NOMO-1 treated with dmso at 0.1 percent for 144 hours (cell line): ENCODE results near the gene CETN2.
"Not testable (repeated sequence)": the region's sequence is repeated elsewhere in the genome, so short reads cannot be mapped to it uniquely, and the experiment has no call there.

Experiments
- DNase-seq: peaks from one replicate; lab custom pipeline; 2025; ENCODE audit not compliant: unreplicated experiment; lab: John Stamatoyannopoulos, UW

The CETN2 gene

DNA sequence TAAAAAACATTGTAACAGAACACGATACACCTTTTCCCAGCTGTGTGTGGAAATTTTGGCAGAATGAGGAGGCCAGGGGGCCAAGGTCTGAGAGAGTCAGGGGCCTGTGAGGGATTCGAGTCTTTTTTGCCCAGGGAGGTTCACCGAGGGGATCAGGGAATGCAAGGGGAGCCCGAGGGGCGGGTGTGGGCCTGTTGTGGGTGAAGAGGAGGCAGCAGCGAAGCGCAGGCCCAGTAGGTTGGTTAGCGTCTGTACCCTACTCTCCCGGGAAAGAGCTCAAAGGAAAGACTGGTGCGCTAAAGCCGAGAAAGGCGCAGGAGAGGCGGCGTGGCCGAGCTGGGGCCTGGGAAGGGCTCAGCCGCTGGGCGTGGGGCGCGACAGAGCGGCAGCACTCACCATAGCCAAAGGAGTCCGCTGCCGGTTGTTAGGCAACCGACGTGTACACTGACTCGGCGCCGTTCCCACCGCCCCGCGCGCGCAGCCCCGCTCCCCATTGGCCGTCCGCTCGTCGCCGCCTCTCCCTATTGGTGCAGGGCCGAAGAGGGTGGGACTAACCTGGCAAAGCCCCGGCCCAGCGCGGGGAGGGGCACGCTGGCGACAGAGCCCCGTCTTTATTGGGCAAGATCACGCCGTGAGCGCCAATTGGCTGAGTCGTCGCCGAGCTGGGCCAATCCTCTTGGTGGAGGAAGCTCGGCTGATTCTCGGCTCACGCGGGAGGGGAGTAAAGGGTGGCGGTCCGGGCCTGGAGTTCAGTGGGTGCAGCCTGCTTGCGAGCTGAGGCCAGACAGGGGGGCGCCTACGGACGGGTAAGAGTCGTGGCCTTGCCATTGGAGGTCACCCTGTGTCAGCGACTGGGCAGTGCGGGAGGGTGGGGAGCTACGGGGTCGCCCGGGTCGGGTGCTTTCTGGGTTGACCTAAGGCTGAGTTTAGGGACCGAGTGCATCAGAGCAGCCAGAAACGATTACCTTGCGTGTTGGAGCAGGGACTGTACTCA, at the start of gene CETN2, which contains the start of gene NSDHL:
Gene CETN2 (minus strand): TSS at position 446 of the 994 bp plus-strand sequence. CDS start 47 bp downstream, at position 399.
Gene NSDHL (plus strand): TSS at position 752 of the 994 bp plus-strand sequence. CDS start 15,262 bp downstream, outside the sequence.
- peak; percentile 87 for DNase-seq

DNA sequence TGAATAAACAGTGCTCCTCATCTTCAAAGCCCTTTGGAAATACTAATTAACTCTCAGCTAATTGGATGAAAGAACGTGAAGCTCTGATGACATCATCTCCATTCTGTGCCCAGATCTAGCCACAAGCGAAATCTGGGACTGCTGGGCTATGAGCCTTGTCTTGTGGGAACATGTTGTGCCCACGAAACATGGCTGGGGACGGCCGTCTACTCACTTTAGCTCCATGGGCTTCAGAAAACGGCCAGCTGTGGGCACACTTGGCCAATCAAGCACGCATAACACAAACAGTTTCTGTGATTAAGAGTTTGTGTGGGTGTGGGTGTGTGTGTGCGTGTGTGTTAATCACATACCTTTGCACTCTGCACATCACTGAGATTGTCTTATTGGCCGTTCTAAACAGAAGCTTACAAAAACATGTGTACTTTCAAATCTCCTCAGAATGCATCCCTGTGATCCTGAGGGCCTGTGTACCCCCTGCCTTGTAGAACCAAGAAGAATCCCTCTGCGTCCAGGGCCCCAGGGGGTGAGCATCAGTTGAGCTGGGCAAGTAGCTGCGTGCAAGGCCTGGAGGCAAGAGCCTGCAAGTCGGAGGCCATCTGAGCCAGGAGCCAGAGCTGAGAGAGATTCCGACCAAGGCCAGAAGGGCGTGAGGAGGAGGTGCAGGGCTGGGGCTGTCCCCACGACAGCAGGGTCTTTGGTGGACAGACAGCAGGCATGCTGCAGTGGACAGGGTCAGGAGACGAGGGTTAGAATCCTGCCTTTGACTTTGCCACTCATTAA, 48.6 kb upstream of the CETN2 start:
- no peak for DNase-seq

DNA sequence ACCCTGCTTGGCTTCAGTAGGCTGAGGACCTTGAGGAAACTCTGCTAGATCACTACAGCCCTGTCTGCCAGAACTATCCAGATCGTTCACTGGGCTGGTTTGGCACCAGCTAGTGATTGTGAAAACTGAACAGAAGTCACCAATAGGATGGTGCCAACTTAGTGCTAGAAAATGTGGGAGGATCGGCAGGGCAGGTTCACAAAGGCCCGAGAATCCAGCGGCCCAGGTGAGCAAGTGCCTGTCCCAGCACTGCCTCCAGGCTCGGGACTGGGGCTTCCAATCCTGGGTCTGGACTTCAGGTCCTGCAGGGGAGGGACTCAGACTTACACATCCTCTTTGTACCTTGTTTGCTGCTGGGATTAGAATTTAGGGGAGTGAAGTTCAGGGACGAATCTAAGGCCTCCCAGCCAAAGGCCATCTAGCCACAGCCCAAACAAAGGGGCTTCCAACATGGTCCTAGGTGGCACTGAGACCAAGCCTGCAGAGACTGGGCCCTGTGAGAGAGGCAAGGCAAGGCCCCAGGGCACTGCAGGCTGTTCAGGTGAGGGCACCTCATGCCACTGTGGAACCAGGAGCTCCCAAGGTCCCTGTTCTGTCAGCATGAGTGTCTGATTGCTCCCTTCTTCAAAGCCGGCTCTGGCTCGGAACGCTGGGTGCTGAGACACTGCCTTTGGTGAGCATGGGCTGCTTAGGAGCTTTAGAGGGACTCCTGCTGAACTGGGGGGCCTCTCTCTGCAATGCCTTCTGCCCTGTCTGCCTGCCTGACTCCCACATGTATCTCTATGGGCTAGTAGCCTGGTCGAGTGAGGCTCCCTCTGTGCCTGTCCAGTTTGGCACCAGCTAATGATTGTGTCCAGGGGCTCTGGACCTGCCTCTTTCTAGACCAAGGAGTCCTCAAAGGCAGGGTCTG, 46.6 kb upstream of the CETN2 start:
- DNase-seq: no peak

DNA sequence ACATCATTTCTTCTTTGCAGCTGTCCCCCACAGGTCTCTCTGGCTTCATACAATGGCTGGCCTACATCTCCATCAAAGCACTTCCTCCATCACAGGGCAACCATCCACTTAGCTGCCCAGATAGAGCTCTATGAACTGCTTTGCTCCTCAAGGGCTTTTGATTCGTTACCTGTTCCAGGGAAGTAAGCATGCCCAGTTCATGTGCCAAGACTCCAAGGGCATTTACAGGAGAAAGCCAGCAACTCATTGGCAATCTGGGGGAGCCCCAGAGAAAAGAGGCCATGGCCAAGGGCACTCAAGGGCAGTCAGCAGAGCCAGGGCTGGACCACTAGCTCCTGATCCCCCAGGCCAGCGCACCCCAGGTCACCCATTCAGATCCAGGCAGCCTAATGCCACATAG, 42.8 kb upstream of the CETN2 start:
- no peak for DNase-seq

DNA sequence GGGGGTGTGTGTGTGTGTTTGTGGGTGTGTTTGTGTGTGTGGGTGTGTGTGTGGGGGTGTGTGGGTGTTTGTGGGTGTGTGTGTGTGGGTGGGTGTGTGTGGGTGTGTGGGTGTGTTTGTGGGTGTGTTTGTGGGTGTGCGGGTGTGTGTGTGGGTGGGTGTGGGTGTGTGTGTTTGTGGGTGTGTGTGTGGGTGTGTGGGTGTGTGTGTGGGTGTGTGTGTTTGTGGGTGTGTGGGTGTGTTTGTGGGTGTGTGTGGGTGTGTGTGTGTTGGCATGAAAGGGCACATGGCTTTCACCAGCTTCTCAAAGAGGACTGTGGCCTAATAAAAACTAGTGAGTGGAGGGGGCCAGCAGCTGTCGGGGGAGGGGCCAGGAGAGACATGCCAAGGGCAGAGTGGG, 42.0 kb upstream of the CETN2 start:
- no peak for DNase-seq

DNA sequence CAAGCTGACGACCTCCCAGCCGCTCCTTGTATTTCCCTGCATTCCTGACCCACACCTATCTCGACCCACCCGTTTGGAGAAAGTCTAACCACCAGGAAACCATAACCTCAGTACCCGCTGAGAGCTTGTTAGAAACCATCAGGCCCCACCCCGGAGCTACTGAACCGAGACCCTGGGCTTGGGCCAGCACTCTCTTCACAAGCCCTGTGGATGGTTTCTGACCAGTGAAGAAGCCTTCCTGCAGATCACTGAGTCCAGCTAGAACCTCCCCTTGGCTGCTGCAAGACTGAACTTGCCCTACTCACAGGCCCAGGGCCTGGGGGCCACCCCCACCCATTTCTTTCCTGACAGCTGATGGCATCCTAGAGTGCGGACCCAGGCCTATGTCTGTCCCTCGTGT, 40.7 kb upstream of the CETN2 start:
- no peak for DNase-seq

DNA sequence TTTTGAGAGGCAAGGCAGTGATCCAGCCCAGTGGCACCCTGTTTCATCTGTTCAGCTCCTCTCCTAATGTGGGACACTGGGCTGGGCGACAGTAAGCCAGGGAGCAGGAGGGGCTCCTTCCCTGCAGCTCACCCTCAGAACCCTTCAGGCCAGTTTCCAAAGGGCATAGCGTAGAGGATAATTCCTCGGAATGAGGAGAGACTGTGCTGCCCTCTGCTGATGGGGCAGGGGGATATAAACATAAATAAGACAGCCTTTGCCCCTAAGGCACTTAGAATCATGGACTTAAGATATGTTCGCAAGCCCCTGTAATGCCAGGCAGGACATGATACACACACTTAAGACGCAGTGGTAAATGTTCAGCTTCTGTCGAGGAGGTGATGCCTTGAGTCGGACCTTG, 39.4 kb upstream of the CETN2 start:
- DNase-seq: no peak

DNA sequence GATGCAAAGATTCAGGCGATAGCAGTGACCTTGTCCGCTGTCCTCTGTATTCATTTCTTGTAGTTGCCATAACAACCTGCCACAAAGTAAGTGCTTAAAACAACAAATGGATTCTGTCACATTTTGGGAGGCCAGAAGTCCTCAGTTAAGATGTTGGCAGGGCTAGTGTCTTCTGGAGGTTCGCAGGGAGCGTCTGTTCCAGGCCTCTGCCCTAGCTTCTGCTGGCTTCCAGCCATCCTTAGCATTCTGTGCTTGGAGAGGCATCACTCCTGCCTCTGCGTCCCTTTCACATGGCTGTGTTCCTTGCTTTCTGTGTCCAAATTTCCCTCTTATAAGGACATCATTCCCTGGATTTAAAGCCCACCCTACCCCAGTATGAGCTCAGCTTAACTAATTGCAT, 35.8 kb upstream of the CETN2 start:
- DNase-seq: no peak

DNA sequence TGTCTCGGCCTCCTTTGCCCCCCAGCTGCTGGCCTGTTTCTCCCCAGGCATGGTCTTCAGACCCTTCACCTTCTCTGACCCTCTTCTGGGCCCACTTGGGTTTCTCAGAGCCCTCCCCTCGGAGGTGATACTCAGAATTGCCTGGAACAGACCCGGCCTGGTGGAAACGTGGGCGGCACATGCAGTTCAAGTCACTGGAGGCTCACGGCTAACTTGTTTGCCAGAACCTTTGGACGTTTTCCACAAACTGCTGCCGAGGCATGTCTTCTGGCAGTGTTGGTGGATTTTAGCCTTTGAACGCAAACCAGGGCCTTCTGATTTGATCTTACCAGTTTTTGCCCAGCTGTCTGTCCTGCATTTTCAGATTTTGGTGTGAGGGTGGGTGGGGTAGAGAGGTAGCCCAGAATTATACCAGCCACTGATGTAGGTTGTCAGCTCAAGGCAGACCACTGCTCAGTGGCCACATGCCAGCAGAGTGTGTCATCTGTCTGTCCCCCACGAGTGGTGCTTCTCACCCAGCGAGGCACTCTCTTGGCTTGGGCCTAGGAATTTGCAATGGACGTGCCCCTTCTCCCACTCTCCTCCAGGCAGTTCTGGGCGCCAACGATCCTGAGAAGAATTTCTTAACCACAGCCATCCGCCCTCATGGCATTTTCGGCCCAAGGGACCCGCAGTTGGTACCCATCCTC, 34.8 kb upstream of the CETN2 start:
- DNase-seq: no peak

DNA sequence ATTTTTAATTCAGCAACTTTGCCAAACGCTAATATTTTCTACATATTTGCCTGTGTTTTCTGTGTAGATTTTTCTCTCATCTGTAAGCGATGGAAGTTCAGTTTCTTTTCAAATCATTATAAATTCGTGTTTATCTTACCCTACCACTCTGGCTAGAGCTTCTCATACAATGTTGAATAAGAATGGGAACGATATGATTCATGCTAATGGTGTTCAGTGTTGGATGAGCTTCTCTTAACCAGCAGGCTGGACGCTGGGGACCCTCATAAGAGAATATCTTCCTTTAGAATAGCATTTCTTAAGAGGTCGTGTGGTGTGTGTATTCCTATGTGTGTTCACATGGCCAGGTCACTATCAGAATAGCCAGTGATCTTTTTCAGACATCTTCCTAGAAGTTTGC, 31.3 kb upstream of the CETN2 start:
- no peak for DNase-seq

DNA sequence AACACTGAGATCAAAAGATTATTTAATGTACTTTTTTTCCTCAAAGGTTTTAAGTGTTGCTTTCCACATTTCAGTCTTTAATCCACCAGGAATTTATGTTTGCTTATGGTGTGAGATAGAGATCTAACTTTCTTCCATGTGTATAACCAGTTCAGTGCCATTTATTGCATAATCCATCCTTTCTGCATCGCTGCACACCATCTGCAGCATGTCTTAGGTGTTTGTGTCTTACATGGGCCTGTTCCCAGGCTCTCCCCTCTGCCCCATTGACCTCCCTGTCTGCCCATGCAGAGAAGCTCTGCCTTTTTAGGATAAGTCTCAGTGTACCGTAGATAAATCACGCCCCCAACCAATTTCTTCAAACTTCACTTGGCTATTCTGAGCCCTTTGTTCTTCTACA, 30.6 kb upstream of the CETN2 start:
- no peak for DNase-seq

DNA sequence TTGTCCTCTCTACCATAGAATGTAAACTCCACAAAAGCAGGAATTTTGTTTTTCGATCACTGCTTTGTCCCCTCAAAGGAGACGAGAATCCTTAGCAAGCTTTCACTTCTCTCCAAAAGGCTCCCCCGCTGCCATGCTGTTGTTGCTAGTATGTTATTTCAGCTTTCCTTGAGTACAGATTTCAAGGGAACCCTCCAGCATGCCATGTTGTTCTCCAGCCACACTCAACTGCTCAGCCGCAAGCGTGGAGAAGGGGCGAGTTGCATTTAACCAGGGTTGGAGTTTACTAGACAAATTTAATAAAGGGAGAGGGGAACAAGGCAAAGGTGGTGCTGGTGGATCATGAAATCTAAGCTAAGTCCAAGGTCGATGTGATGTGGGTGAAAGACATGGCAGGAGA, 23.4 kb upstream of the CETN2 start:
- no peak for DNase-seq

DNA sequence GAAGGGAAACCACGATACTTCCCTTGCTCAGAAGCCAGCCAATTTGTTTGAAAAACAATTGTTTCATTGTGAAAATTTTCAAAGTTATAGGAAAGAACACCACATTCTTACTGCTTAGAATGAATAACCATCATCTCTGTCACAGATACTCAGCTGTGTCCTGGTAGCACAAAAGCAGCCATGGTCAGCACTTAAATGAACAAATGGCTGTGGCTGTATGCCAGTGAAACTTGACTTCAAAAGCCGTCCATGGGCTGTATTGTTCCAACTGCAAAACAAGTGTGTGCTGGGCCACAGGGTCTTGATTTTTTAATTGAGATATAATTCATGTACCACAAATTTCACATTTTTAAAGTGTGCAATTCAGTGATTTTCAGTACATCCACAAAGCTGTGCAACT, 19.9 kb upstream of the CETN2 start:
- DNase-seq: no peak

DNA sequence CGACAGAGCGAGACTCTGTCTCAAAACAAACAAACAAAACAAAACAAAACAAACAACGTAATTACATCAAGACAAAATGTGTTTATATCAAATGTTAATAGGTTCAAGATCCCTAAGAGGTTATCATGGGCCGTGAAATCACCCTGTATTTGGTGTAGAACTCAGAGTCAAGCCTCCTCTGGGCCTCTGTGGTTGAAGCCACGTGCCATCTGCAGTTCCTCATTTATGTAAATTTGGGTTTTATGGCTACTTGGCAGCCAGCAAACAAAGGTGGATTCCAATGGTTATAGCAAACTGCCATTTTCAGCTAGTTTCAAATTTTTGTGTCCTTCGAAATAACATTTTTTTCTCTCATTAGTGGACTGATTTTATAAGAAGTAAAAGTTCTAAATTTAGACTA, 16.7 kb upstream of the CETN2 start:
- no peak for DNase-seq

DNA sequence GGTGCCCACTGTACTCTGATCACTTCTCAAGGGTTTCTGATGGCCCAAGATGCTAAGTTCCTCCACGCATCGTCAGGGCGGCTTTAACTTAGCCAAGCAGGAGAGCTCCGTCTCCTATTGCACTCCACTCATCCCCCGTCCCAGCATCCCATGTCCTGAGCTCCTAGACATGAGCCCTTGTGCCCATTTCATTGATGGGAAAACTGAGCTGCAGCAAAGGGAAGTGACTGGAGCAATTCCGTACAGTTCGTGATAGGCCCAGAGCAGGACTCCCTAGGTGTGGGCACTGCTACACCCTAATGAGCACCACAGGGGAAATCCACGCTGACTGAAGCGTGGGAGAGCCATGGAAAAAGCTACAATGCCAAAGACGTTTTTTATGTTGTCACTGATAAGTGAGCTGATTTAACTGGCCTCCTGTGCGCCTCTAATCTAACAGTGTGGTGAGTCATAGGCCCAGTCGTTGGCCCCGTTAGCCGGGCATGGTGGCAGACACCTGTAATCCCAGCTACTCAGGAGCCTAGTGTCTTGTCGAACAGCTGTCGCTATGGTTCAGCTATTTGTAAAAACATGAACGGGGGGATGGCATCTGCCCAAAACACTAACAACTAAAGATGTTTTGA, 15.2 kb upstream of the CETN2 start:
- DNase-seq: no peak

DNA sequence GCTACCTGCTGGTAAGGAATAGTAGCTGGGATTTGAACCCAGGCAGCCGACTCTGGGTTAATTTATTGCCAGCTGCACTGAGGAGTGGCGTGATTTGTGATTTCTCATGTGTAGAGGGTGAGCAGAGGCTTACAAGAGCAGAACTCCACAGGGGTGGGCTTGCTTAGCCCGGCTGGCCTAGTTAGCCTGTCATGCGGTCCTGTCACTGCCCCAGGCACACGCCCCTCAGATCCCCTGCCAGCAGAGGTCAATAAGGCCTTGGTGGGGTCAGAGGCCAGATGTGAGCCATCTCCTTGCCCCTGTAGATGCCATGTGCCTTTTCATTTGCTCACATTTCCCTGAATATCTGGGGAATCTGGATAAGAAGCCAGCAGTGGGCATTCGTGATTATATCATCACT, 13.7 kb upstream of the CETN2 start:
- DNase-seq: no peak

DNA sequence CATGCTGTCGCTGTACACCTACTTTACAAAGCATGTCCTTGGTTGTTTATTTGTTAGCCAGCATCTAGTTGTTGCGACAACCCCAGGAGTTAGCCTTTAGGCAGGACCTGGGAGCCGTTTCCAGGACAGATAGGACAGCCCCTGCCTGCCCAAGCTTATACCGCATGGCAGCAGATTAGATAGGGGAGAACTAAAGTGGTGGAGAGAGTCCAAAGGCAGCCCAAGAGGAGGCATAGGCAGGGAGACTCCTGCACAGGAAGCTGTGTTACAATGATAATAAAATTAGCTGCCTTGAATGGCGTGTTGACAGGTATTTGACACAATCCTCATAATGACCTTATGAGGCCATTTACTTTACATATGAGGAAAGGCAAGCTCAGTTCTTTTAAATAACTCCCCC, 13.3 kb upstream of the CETN2 start:
- DNase-seq: no peak

DNA sequence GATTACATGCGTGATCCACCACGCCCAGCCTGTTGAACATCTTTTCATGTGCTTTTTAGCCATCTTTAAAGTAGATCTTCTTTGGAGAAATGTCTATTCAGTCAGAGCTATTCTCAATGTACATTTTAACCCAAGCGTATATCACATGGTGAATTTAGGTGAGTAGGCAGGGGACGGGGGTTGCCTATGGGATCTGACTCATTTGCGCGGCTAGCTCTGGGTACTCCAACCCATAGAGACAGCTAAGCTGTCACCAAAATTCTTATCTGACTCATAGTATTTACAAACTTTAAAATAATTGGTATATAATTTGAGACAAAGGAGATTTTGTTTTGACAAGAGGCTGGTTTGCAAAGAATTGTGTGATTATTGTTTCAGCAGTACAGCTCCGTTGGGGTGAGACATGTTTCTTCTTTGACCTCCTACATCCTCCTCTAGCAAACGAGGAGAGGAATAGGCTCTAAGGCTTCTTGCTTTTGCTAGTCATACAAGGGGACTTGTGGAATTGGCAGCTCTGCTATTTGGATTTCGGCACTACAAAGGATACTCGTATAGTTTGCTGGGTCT, 12.3 kb upstream of the CETN2 start:
- no peak for DNase-seq

DNA sequence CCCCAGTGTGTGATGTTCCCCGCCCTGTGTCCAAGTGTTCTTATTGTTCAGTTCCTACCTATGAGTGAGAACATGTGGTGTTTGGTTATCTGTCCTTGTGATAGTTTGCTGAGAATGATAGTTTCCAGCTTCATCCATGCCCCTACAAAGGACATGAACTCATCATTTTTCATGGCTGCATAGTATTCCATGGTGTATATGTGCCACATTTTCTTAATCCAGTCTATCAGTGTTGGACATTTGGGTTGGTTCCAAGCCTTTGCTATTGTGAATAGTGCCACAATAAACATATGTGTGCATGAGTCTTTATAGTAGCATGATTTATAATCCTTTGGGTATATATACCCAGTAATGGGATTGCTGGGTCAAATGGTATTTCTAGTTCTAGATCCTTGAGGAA, 4.9 kb upstream of the CETN2 start:
- not testable (repeated sequence) for DNase-seq

DNA sequence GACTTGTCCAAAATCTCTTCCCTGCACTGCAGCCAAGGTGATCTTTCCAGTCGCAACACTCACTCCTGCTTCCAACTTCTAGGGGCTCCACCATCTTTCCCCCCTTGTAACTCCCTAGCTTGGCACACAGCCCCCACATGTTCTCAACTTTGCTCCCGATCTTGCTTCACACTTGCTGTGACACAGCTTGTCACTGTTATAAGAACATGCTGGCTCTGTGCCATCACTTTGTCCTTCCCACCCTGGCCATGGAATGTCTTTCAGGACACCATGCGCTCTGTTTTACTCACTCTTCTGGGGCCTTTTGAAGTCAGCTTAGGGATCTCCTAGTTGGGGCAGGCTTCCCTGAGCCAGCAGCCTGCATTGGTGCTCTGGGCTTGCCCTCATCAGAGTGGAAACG, 2.8 kb upstream of the CETN2 start:
- no peak for DNase-seq
